Endothelial cell of umbilical vein (primary cell): Measurements from ENCODE around the gene ZC3H15. TPM values are rescaled to one million over a fixed set of nuclear protein-coding genes. Genes with fewer than 3 reads are reported as not detected.

Source experiments
- BruUV-seq: library from RNA; stranded (reverse); fragments of 400-500 nt; replicated peaks from 2 replicates; lab custom pipeline; 2021; lab: Mats Ljungman, UMichigan
- CTCF ChIA-PET: fragments of 300-600, 350-600 bp; sonication (Branson Sonifier 250); formaldehyde crosslinking; loops from one replicate; lab custom pipeline; 2021; ENCODE audit warnings: antibody characterized with exemption, inconsistent platforms; lab: Charles Lee
- POLR2A ChIA-PET: fragments of 300-600, 350-600 bp; sonication (Branson Sonifier 250); formaldehyde crosslinking; loops from one replicate; lab custom pipeline; 2021; ENCODE audit warnings: antibody characterized with exemption, inconsistent platforms; lab: Charles Lee
- DNase-seq: peaks from one replicate; pipeline ENCODE4 v3.0.0-alpha.2; 2011; ENCODE audit warnings: low read depth, low spot score
- FAIRE-seq: peaks from 2 replicates; lab custom pipeline; 2011; peaks lifted over from hg19 to GRCh38; lab: Jason Lieb, UNC
- H2AFZ ChIP-seq: 2 replicates; pipeline ENCODE4 v1.6.0; 2012; ENCODE audit warnings: low read depth, low read length, control low read depth, inconsistent platforms
- H3K27ac ChIP-seq: 2 replicates; pipeline ENCODE4 v1.5.1; 2011; ENCODE audit warnings: low read depth, mild to moderate bottlenecking, control low read depth, low read length, moderate library complexity; ENCODE audit not compliant: insufficient read depth
- H3K27me3 ChIP-seq, 2 experiments: 2 replicates each; pipeline versions ENCODE4 v1.6.0 to v1.6.1; 2011; ENCODE audit warnings: low read length in 2 of 2, mixed read lengths in 1 of 2; ENCODE audit not compliant: control insufficient read depth in 2 of 2, insufficient read depth in 2 of 2
- H3K36me3 ChIP-seq, 2 experiments: 2 replicates in 1 of 2; 3 replicates in 1 of 2; pipeline ENCODE4 v1.5.1; 2011; ENCODE audit warnings: low read length in 2 of 2, mild to moderate bottlenecking in 1 of 2, moderate library complexity in 1 of 2; ENCODE audit not compliant: control insufficient read depth in 2 of 2, insufficient read depth in 2 of 2; ENCODE audit errors: extremely low read depth in 1 of 2
- H3K4me1 ChIP-seq: 3 replicates; pipeline ENCODE4 v1.5.1; 2011; ENCODE audit warnings: mild to moderate bottlenecking, low read length; ENCODE audit not compliant: control insufficient read depth, insufficient read depth; ENCODE audit errors: extremely low read depth
- H3K4me2 ChIP-seq: 2 replicates; pipeline ENCODE4 v1.6.1; 2011; ENCODE audit warnings: low read length, control low read depth, mixed read lengths; ENCODE audit not compliant: insufficient read depth
- H3K4me3 ChIP-seq, 3 experiments: fragments of 200-600 bp in 1 of 3; sonication (generic), shearing (Covaris generic) in 1 of 3; replicated peaks in 1 of 3; 2 replicates each; pipeline ENCODE4 v1.5.1; 2011 to 2016; ENCODE audit warnings: control low read depth in 3 of 3, low read length in 3 of 3, mild to moderate bottlenecking in 2 of 3, inconsistent platforms in 1 of 3, low read depth in 1 of 3, moderate library complexity in 1 of 3; ENCODE audit not compliant: insufficient read depth in 1 of 3
- H3K79me2 ChIP-seq: 2 replicates; pipeline ENCODE4 v1.6.0; 2012; ENCODE audit warnings: low read length, inconsistent platforms; ENCODE audit not compliant: control insufficient read depth, insufficient read depth
- H3K9ac ChIP-seq: replicated peaks from 2 replicates; pipeline ENCODE3; 2011; ENCODE audit warnings: low read length, control low read depth; ENCODE audit not compliant: insufficient read depth; ENCODE audit errors: extremely low read depth
- H3K9me1 ChIP-seq: replicated peaks from 3 replicates; pipeline ENCODE4 v1.6.0; 2011; ENCODE audit warnings: mild to moderate bottlenecking, low read length; ENCODE audit not compliant: control insufficient read depth, insufficient read depth; ENCODE audit errors: extremely low read depth
- H3K9me3 ChIP-seq: replicated peaks from 2 replicates; pipeline ENCODE4 v1.5.1; 2012; ENCODE audit warnings: low read length, inconsistent platforms; ENCODE audit not compliant: control insufficient read depth, insufficient read depth
- H4K20me1 ChIP-seq: replicated peaks from 2 replicates; pipeline ENCODE3; 2011; ENCODE audit warnings: mild to moderate bottlenecking, low read length; ENCODE audit not compliant: control insufficient read depth, insufficient read depth; ENCODE audit errors: extremely low read depth
- CTCF ChIP-seq, 2 donors: IDR thresholded peaks; 1 replicate in 1 of 2; 2 replicates in 1 of 2; pipeline ENCODE4 v1.5.1; 2011; ENCODE audit warnings: low read length in 2 of 2, mild to moderate bottlenecking in 2 of 2, moderate library complexity in 2 of 2, control low read depth in 1 of 2, inconsistent platforms in 1 of 2, low read depth in 1 of 2; ENCODE audit not compliant: insufficient read depth in 1 of 2; ENCODE audit errors: extremely low read depth in 1 of 2
- FOS ChIP-seq: IDR thresholded peaks from 2 replicates; pipeline ENCODE4 v1.6.1; 2011; ENCODE audit warnings: mild to moderate bottlenecking, low read length, moderate library complexity, borderline replicate concordance; ENCODE audit not compliant: insufficient read depth
- GATA2 ChIP-seq: IDR thresholded peaks from 2 replicates; pipeline ENCODE4 v1.7.0; 2011; ENCODE audit warnings: low read depth, mild to moderate bottlenecking, moderate library complexity, mixed read lengths, low read length; ENCODE audit not compliant: insufficient read length, insufficient read depth
- MYC ChIP-seq: IDR thresholded peaks from one replicate; pipeline ENCODE4 v1.6.1; 2011; ENCODE audit warnings: mild to moderate bottlenecking, low read depth, low read length
- POLR2AphosphoS5 ChIP-seq: IDR thresholded peaks from 2 replicates; pipeline ENCODE4 v1.6.1; 2012; ENCODE audit warnings: low read depth, mild to moderate bottlenecking, control low read depth, low read length, moderate library complexity; ENCODE audit not compliant: insufficient read depth
- dilution Hi-C: fragments of 300-500 bp; cut with MboI; formaldehyde crosslinking; loops from one replicate; pipeline ENCODE4 v1.15.0; 2019; ENCODE audit warnings: low sequenced_read_pairs; ENCODE audit not compliant: extremely low pct_ligation_motif_present
- intact Hi-C: fragments of 100-400 bp; cut with micrococcal nuclease; formaldehyde crosslinking; loops from one replicate; pipeline ENCODE4 v1.10.0; 2022
- polyA plus RNA-seq, 4 experiments: library from polyadenylated mRNA; depleted of rRNA in 3 of 4; stranded (reverse) in 3 of 4; unstranded in 1 of 4; fragments of >200 nt; gene quantifications; 2 replicates each; pipeline versions ENCODE4 v1.2.1 to v1.2.3, GENCODE V29; 2011 to 2012; ENCODE audit warnings: missing spikeins in 1 of 4
- total RNA-seq: library from RNA; stranded (reverse); gene quantifications from 2 replicates; pipeline ENCODE4 v1.2.3, GENCODE V29; 2021

The ZC3H15 gene
- total and polyA plus RNA-seq, 2 donors (not counting 3 experiments of a cell fraction or from before 2014, with no cell fraction given), result 24.1 to 65.1 TPM

- peaks cover 19% of the 10 kb centered on the region for H3K4me1 ChIP-seq
- BruUV-seq, result no TSS peak
- TF ChIP-seq CTCF (IDR thresholded peaks at IDR 0.05; ENCODE audit: extremely low read depth in 1 of 2, insufficient read depth in 1 of 2, low read depth in 1 of 2, low read length in 2 of 2) (no peak), FOS (no peak), POLR2AphosphoS5 (no peak), MYC (no peak), GATA2 (no peak)
- ChIA-PET POLR2A (no interaction called here), CTCF (interaction anchor here (0.8 to 2.6 kb wide), 6 partner anchors 9 to 28 kb away, joined by 3 to 11 read pairs (median 4); no protein-coding TSS in a partner anchor)
- H2AFZ ChIP-seq, result no peak overlapping the region
- H3K27me3 ChIP-seq, result no peaks in the 10 kb centered on the region
- no peak overlapping the region for H3K4me2 ChIP-seq
- no peak overlapping the region for H3K4me3 ChIP-seq
- H3K9ac ChIP-seq, result no peak overlapping the region
- no peak overlapping the region for H3K27ac ChIP-seq
- H3K36me3 ChIP-seq, result no peaks in the 10 kb centered on the region
- H3K9me3 ChIP-seq, result no peaks in the 10 kb centered on the region
- no peaks in the 10 kb centered on the region for H3K79me2 ChIP-seq
- intact Hi-C loops, result no loop called here
- no peaks in the 10 kb centered on the region for H4K20me1 ChIP-seq
- DNase-seq (no peak), FAIRE-seq (no peak)
- dilution Hi-C loops, result no loop called here
- H3K9me1 ChIP-seq, result no peaks in the 10 kb centered on the region
Measured at GRCh38 chr2:186530314-186530713, 44.3 kb downstream of the ZC3H15 start.
